RWPE2 (cell line): ENCODE data around the gene KCNJ15.

ENCODE experiments used
- ATAC-seq: fragments of 200-7000 bp; cut with Tn5 transposase; 3 replicates; pipeline ENCODE4 v1.9.1; 2021; ENCODE audit warnings: low read depth
- DNase-seq: peaks from one replicate; pipeline ENCODE4 v3.0.0-alpha.2; 2020; ENCODE audit warnings: low spot score
- H3K27ac ChIP-seq: fragments of 450-650 bp; 2 replicates; pipeline ENCODE4 v1.5.1; 2017; ENCODE audit warnings: mild to moderate bottlenecking; ENCODE audit not compliant: poor library complexity, severe bottlenecking
- H3K27me3 ChIP-seq: fragments of 250-450 bp; sonication (Bioruptor Pico); 2 replicates; pipeline ENCODE4 v1.5.1; 2021; ENCODE audit warnings: mild to moderate bottlenecking, moderate library complexity; ENCODE audit not compliant: insufficient read depth, poor library complexity, severe bottlenecking
- H3K36me3 ChIP-seq: fragments of 250-450 bp; sonication (Bioruptor Pico); 2 replicates; pipeline ENCODE4 v1.5.1; 2020; ENCODE audit warnings: low read depth, mild to moderate bottlenecking, moderate library complexity
- H3K4me1 ChIP-seq: fragments of 250-450 bp; sonication (Bioruptor Pico); 2 replicates; pipeline ENCODE4 v1.5.1; 2021; ENCODE audit warnings: mild to moderate bottlenecking, moderate library complexity; ENCODE audit not compliant: insufficient read depth, poor library complexity, severe bottlenecking
- H3K4me3 ChIP-seq: fragments of 250-450 bp; sonication (Bioruptor Pico); 2 replicates; pipeline ENCODE4 v1.5.1; 2021; ENCODE audit warnings: mild to moderate bottlenecking, moderate library complexity; ENCODE audit not compliant: severe bottlenecking
- H3K9me3 ChIP-seq: fragments of 250-450 bp; sonication (Bioruptor Pico); 2 replicates; pipeline ENCODE4 v1.5.1; 2021; ENCODE audit warnings: mild to moderate bottlenecking, moderate library complexity; ENCODE audit not compliant: severe bottlenecking
- TF ChIP-seq, protein P1 (sequence below): fragments of 450-650 bp; IDR thresholded peaks from one replicate; pipeline ENCODE4 v1.5.1; 2017; ENCODE audit warnings: mild to moderate bottlenecking, moderate library complexity; ENCODE audit not compliant: poor library complexity, severe bottlenecking

Gene KCNJ15

DNA sequence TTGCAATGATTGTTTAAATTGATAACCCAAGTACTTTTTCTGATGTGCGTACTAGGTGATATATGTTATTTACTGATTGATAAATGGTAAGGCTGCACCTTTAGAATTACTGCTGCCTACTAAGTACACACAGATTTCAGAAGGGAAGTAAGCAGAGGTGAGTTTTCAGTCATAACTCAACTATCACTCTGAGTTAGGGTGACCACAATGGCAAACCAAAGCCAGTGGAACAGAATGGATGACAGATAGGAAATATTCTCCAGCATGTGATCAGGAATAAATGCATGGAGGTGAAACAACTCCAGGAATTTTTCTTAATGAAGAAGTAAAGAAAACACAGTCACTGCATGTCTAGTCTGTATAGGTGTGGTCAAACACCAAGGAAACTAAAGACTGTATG, 7.5 kb upstream of the KCNJ15 start:
- TF ChIP-seq, protein P1, sequence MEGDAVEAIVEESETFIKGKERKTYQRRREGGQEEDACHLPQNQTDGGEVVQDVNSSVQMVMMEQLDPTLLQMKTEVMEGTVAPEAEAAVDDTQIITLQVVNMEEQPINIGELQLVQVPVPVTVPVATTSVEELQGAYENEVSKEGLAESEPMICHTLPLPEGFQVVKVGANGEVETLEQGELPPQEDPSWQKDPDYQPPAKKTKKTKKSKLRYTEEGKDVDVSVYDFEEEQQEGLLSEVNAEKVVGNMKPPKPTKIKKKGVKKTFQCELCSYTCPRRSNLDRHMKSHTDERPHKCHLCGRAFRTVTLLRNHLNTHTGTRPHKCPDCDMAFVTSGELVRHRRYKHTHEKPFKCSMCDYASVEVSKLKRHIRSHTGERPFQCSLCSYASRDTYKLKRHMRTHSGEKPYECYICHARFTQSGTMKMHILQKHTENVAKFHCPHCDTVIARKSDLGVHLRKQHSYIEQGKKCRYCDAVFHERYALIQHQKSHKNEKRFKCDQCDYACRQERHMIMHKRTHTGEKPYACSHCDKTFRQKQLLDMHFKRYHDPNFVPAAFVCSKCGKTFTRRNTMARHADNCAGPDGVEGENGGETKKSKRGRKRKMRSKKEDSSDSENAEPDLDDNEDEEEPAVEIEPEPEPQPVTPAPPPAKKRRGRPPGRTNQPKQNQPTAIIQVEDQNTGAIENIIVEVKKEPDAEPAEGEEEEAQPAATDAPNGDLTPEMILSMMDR = no peak
- Histone ChIP-seq H3K27me3 (no peaks in the 10 kb centered on the region), H3K9me3 (no peaks in the 10 kb centered on the region), H3K4me3 (no peak overlapping the region), H3K4me1 (peaks cover 13% of the 10 kb centered on the region), H3K36me3 (no peaks in the 10 kb centered on the region; the same call in none of the 2 replicates), H3K27ac (no peak overlapping the region)
- DNase-seq = no peak
- ATAC-seq = no peak

DNA sequence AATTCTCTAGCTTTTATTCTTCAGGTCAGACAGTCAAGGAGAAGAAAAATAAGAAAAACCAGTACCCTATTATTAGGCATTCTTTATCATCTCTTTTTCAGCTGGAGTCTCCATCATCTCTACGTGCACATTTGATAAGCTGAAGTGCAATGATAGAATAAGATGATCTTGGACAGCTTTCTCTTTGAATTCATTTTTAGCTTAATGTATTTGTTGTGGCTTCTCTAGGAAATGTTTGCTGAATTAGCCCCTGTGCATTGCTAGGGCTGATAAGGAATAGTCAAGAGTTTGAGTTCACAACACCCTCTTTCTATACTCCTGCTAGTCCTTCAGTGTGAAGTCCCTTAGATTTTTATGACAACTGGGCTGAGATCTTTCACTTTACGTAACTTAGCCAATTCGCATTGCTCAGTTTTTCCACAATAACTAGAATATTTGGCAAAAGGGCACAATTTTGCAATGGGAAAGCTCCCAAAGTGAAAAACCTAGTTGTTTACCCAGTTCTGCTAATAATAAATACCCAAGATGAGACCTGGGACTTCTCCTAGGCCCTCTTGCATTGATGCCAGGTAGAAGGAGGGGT, 7.0 kb upstream of the KCNJ15 start:
- H3K27me3 ChIP-seq = no peaks in the 10 kb centered on the region
- H3K4me1 ChIP-seq = peaks cover 8% of the 10 kb centered on the region
- H3K36me3 ChIP-seq = no peaks in the 10 kb centered on the region; the same call in none of the 2 replicates
- ATAC-seq (no peak), DNase-seq (no peak)
- TF ChIP-seq, protein P1 = no peak
- H3K27ac ChIP-seq = no peak overlapping the region
- H3K9me3 ChIP-seq = no peaks in the 10 kb centered on the region
- no peak overlapping the region for H3K4me3 ChIP-seq

DNA sequence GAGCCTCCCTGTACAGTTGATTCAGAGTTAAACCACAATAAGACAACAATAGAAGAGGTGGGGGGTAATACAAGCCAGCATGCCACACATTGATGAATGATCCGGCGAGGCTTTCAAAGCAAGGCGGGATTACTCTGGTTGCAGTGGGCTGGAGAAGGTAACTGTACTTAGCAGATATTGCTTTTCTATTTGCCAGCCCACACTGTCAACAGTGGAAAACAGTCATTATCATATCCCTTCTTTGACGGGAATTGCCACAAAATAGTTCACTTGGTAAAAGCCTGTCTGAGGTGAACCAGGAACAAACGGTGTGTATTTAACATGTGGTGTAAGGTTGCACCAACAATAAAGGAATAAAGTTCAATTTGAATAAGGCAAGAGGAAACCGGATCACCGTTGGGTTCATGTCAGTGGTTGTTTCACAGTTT, 5.8 kb upstream of the KCNJ15 start:
- Histone ChIP-seq H3K9me3 (no peaks in the 10 kb centered on the region), H3K27ac (no peak overlapping the region), H3K4me1 (peaks cover 6% of the 10 kb centered on the region), H3K4me3 (no peak overlapping the region), H3K27me3 (no peaks in the 10 kb centered on the region), H3K36me3 (no peaks in the 10 kb centered on the region; the same call in none of the 2 replicates)
- ATAC-seq = no peak
- TF ChIP-seq, protein P1 = no peak
- no peak for DNase-seq

DNA sequence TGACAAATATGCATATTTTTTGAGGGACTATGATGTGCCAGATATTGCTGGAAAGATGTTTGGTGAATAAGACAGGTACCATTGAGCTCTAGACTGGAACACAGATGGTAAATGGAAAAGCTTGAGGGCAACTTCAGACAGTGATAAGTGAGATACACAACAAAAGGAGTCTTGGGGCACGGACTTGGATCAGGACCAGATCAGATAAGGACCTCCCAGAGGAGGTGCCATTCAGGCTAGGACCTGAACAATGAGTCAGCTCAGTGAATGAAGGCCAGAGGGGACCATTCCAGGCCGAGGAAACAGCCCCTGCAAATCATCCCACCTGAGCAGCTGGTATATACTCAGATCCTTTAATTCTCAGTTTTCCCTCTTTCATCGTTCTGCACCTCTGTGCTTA, 1.8 kb upstream of the KCNJ15 start:
- ATAC-seq (peak; percentile 56; the same call in 1 of the 3 replicates), DNase-seq (no peak)
- Histone ChIP-seq H3K27ac (peak overlapping the region; percentile 21), H3K27me3 (no peaks in the 10 kb centered on the region), H3K36me3 (no peaks in the 10 kb centered on the region; the same call in 1 of the 2 replicates), H3K9me3 (no peaks in the 10 kb centered on the region), H3K4me3 (no peak overlapping the region), H3K4me1 (peaks cover 13% of the 10 kb centered on the region)
- TF ChIP-seq, protein P1 = no peak

DNA sequence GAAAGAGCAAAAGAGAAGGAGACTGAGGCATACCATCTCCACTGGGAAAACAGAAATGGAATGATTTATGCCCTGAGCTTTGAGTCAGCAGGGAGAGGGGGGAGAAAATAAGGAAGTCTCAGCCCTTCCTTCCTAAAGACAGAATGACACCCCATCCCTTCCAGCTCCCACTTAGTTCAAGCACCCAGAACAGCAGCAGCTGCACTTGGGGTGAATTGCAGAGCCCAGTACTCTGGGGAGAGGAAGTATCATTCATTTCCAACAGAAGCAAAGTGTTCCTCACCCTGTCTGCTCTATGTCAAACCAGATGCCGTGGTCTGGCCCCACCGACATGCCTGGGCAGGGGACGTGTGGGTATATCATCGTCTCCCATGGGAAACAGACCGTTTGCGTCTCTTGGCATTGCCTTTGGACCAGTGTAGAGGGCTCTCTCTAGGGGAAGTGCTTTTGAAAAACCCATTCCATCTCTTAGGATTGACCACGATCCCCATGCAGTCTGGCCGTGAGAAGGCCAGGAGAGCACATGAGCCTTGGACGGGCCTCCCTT, 1.1 kb upstream of the KCNJ15 start:
- Histone ChIP-seq H3K9me3 (no peaks in the 10 kb centered on the region), H3K27ac (peak overlapping the region; percentile 21), H3K27me3 (no peaks in the 10 kb centered on the region), H3K4me3 (no peak overlapping the region), H3K4me1 (peaks cover 13% of the 10 kb centered on the region), H3K36me3 (no peaks in the 10 kb centered on the region; the same call in 1 of the 2 replicates)
- DNase-seq (no peak), ATAC-seq (no peak)
- TF ChIP-seq, protein P1 = no peak
